Liver (tissue), 3 donors: ENCODE measurements around the gene NLRP11.

Experiments
- NR2F2 ChIP-seq: IDR thresholded peaks from 2 replicates; pipeline ENCODE4 v1.6.1; 2016; ENCODE audit warnings: antibody characterized with exemption
- TF ChIP-seq, protein P1 (sequence below): fragments of 150-350 bp; IDR thresholded peaks from 2 replicates; pipeline ENCODE4 v1.5.1; 2017; ENCODE audit warnings: improper control_type of control experiment, low read depth, low read length; ENCODE audit not compliant: missing input control
- donor health status: healthy.
- donor health status: healthy.

- no peak for TF ChIP-seq NR2F2
- TF ChIP-seq, protein P1, sequence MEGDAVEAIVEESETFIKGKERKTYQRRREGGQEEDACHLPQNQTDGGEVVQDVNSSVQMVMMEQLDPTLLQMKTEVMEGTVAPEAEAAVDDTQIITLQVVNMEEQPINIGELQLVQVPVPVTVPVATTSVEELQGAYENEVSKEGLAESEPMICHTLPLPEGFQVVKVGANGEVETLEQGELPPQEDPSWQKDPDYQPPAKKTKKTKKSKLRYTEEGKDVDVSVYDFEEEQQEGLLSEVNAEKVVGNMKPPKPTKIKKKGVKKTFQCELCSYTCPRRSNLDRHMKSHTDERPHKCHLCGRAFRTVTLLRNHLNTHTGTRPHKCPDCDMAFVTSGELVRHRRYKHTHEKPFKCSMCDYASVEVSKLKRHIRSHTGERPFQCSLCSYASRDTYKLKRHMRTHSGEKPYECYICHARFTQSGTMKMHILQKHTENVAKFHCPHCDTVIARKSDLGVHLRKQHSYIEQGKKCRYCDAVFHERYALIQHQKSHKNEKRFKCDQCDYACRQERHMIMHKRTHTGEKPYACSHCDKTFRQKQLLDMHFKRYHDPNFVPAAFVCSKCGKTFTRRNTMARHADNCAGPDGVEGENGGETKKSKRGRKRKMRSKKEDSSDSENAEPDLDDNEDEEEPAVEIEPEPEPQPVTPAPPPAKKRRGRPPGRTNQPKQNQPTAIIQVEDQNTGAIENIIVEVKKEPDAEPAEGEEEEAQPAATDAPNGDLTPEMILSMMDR: no peak
Observed at GRCh38 chr19:55830656-55831055, 1.1 kb downstream of the NLRP11 start.
